IMR-90 (cell line): ENCODE results near the gene SLX9. TPM values are rescaled to one million over a fixed set of nuclear protein-coding genes. Genes with fewer than 3 reads are reported as not detected.

Experiments
- ATAC-seq: fragments of 200-7000 bp; cut with Tn5 transposase; 2 replicates; pipeline ENCODE4 v1.9.1; 2020; ENCODE audit warnings: low read depth, mild to moderate bottlenecking, moderate library complexity
- BruUV-seq: library from RNA; stranded (reverse); fragments of 400-500 nt; replicated peaks from 2 replicates; lab custom pipeline; 2021; lab: Mats Ljungman, UMichigan
- CTCF ChIA-PET: fragments of 300-600 bp; formaldehyde crosslinking; extraction: SDS; loops from one replicate; lab custom pipeline; 2021; ENCODE audit warnings: antibody characterized with exemption; lab: Yijun Ruan, JAX
- POLR2A ChIA-PET: fragments of 300-600 bp; sonication (Branson Sonifier 250); formaldehyde crosslinking; loops from one replicate; lab custom pipeline; 2022; ENCODE audit warnings: antibody characterized with exemption; ENCODE audit not compliant: unreplicated experiment; lab: Charles Lee
- DNase-seq: peaks from one replicate; pipeline ENCODE4 v3.0.0; 2013
- H2AFZ ChIP-seq: replicated peaks from 2 replicates; pipeline ENCODE3; 2013; ENCODE audit warnings: low read length, mild to moderate bottlenecking; ENCODE audit not compliant: poor library complexity
- H2AK5ac ChIP-seq: 2 replicates; pipeline ENCODE4 v1.6.1; 2013; ENCODE audit warnings: low read depth, low read length, inconsistent platforms
- H2AK9ac ChIP-seq: replicated peaks from 2 replicates; pipeline ENCODE3; 2013; ENCODE audit warnings: mild to moderate bottlenecking, low read depth, low read length, moderate library complexity; ENCODE audit not compliant: poor library complexity
- H2BK120ac ChIP-seq: 2 replicates; pipeline ENCODE4 v1.6.1; 2013; ENCODE audit warnings: low read depth, low read length, inconsistent platforms
- H2BK15ac ChIP-seq: 3 replicates; pipeline ENCODE4 v1.6.1; 2013; ENCODE audit warnings: low read depth, low read length, inconsistent platforms
- H2BK20ac ChIP-seq: 2 replicates; pipeline ENCODE4 v1.6.1; 2013; ENCODE audit warnings: low read depth, mild to moderate bottlenecking, inconsistent platforms, low read length, moderate library complexity
- H2BK5ac ChIP-seq: 2 replicates; pipeline ENCODE4 v1.6.1; 2013; ENCODE audit warnings: mild to moderate bottlenecking, low read depth, low read length, inconsistent platforms; ENCODE audit not compliant: poor library complexity, severe bottlenecking
- H3K14ac ChIP-seq: replicated peaks from 2 replicates; pipeline ENCODE4 v1.6.1; 2013; ENCODE audit warnings: low read depth, low read length, inconsistent platforms
- H3K18ac ChIP-seq: 2 replicates; pipeline ENCODE4 v1.6.1; 2013; ENCODE audit warnings: low read depth, low read length, control low read depth
- H3K23ac ChIP-seq: 2 replicates; pipeline ENCODE4 v1.6.1; 2013; ENCODE audit warnings: low read depth, low read length, inconsistent platforms
- H3K27ac ChIP-seq: 2 replicates; pipeline ENCODE4 v1.5.1; 2013; ENCODE audit warnings: mild to moderate bottlenecking, control low read depth, low read length; ENCODE audit not compliant: insufficient read depth
- H3K27me3 ChIP-seq: 2 replicates; pipeline ENCODE4 v1.6.1; 2013; ENCODE audit warnings: low read length; ENCODE audit not compliant: control insufficient read depth, insufficient read depth
- H3K36me3 ChIP-seq: 2 replicates; pipeline ENCODE4 v1.6.1; 2013; ENCODE audit warnings: low read length, mixed read lengths; ENCODE audit not compliant: control insufficient read depth, insufficient read depth
- H3K4ac ChIP-seq: 2 replicates; pipeline ENCODE4 v1.6.1; 2013; ENCODE audit warnings: low read depth, low read length, inconsistent platforms
- H3K4me1 ChIP-seq: 2 replicates; pipeline ENCODE4 v1.6.1; 2013; ENCODE audit warnings: low read length, mixed read lengths; ENCODE audit not compliant: control insufficient read depth, insufficient read depth
- H3K4me2 ChIP-seq: 2 replicates; pipeline ENCODE4 v1.6.1; 2013; ENCODE audit warnings: low read depth, mild to moderate bottlenecking, control low read depth, low read length, moderate library complexity
- H3K4me3 ChIP-seq: 2 replicates; pipeline ENCODE4 v1.5.1; 2013; ENCODE audit warnings: low read depth, mild to moderate bottlenecking, control low read depth, low read length, moderate library complexity; ENCODE audit not compliant: insufficient read depth
- H3K56ac ChIP-seq: 2 replicates; pipeline ENCODE4 v1.6.1; 2013; ENCODE audit warnings: low read length, inconsistent platforms; ENCODE audit not compliant: insufficient read depth; ENCODE audit errors: extremely low read depth
- H3K79me1 ChIP-seq, 2 experiments: 2 replicates each; pipeline ENCODE4 v1.6.1; 2013; ENCODE audit warnings: low read length in 2 of 2, inconsistent platforms in 1 of 2, low read depth in 1 of 2
- H3K9ac ChIP-seq: 2 replicates; pipeline ENCODE4 v1.6.1; 2013; ENCODE audit warnings: low read depth, low read length, control low read depth
- H3K9me1 ChIP-seq: 2 replicates; pipeline ENCODE4 v1.6.1; 2013; ENCODE audit warnings: low read length, inconsistent platforms; ENCODE audit not compliant: insufficient read depth
- H3K9me3 ChIP-seq: 2 replicates; pipeline ENCODE4 v1.6.1; 2013; ENCODE audit warnings: low read length; ENCODE audit not compliant: control insufficient read depth, insufficient read depth
- H4K20me1 ChIP-seq: 2 replicates; pipeline ENCODE4 v1.6.1; 2013; ENCODE audit warnings: low read length, inconsistent platforms; ENCODE audit not compliant: insufficient read depth
- H4K5ac ChIP-seq: 2 replicates; pipeline ENCODE4 v1.6.1; 2013; ENCODE audit warnings: mild to moderate bottlenecking, low read depth, low read length, control low read depth
- H4K8ac ChIP-seq, 2 experiments: 2 replicates each; pipeline ENCODE4 v1.6.1; 2013; ENCODE audit warnings: low read depth in 2 of 2, low read length in 2 of 2, control low read depth in 1 of 2, inconsistent platforms in 1 of 2
- H4K91ac ChIP-seq: 2 replicates; pipeline ENCODE4 v1.6.1; 2013; ENCODE audit warnings: low read depth, low read length, inconsistent platforms; ENCODE audit not compliant: insufficient read depth
- CHD1 ChIP-seq: IDR thresholded peaks from 2 replicates; pipeline ENCODE4 v1.6.1; 2012; ENCODE audit warnings: low read depth, low read length, improper control_type of control experiment
- CTCF ChIP-seq: conservative IDR thresholded peaks from 2 replicates; pipeline ENCODE4 v1.5.1; 2012; ENCODE audit warnings: mild to moderate bottlenecking, low read depth, low read length, improper control_type of control experiment
- POLR2A ChIP-seq: IDR thresholded peaks from 2 replicates; pipeline ENCODE4 v1.6.1; 2012; ENCODE audit warnings: mild to moderate bottlenecking, low read depth, low read length
- RAD21 ChIP-seq: IDR thresholded peaks from 2 replicates; pipeline ENCODE4 v1.6.1; 2012; ENCODE audit warnings: low read length, improper control_type of control experiment
- RCOR1 ChIP-seq: IDR thresholded peaks from 2 replicates; pipeline ENCODE4 v1.6.1; 2012; ENCODE audit warnings: mild to moderate bottlenecking, low read length, improper control_type of control experiment; ENCODE audit not compliant: insufficient replicate concordance
- SMC3 ChIP-seq: fragments of 150-350 bp; IDR thresholded peaks from 2 replicates; pipeline ENCODE4 v1.6.1; 2016; ENCODE audit warnings: low read depth, mild to moderate bottlenecking, antibody characterized with exemption, low read length, moderate library complexity
- WGBS, 2 experiments: methylation state at CpG; one replicate each; pipeline versions ENCODE4 v1.1.5 to v1.1.7; 2013; ENCODE audit warnings: missing lambda C conversion rate in 2 of 2; ENCODE audit not compliant: insufficient read length in 1 of 2; ENCODE audit errors: extremely low coverage in 2 of 2; 5-methylcytosine and 5-hydroxymethylcytosine counted together
- dilution Hi-C: fragments of 300-500 bp; cut with HindIII; formaldehyde crosslinking; loops from one replicate; pipeline ENCODE4 v1.14.3; 2018; ENCODE audit warnings: low sequenced_read_pairs; ENCODE audit not compliant: unreplicated experiment
- in situ Hi-C: fragments of 300-500 bp; cut with MboI; formaldehyde crosslinking; loops from 3 replicates; pipeline ENCODE4 v1.14.3; 2019; ENCODE audit warnings: low sequenced_read_pairs, inconsistent platforms, mixed read lengths
- intact Hi-C: fragments of 100-400 bp; cut with micrococcal nuclease; formaldehyde crosslinking; loops from 2 replicates; pipeline ENCODE4 v1.10.0; 2022
- polyA plus RNA-seq, 3 experiments: library from polyadenylated mRNA; depleted of rRNA; stranded (reverse); fragments of >200 nt; gene quantifications; 2 replicates each; pipeline ENCODE4 v1.2.3, GENCODE V29; 2012; ENCODE audit warnings: low replicate concordance in 1 of 3
- total RNA-seq: library from RNA; depleted of rRNA; stranded (reverse); fragments of >200 nt; gene quantifications from 2 replicates; pipeline ENCODE4 v1.2.3, GENCODE V29; 2012

The SLX9 gene
- total and polyA plus RNA-seq, 2 of the 4 experiments (the other 2 are of a cell fraction) = 10.4 to 21.7 TPM

DNA sequence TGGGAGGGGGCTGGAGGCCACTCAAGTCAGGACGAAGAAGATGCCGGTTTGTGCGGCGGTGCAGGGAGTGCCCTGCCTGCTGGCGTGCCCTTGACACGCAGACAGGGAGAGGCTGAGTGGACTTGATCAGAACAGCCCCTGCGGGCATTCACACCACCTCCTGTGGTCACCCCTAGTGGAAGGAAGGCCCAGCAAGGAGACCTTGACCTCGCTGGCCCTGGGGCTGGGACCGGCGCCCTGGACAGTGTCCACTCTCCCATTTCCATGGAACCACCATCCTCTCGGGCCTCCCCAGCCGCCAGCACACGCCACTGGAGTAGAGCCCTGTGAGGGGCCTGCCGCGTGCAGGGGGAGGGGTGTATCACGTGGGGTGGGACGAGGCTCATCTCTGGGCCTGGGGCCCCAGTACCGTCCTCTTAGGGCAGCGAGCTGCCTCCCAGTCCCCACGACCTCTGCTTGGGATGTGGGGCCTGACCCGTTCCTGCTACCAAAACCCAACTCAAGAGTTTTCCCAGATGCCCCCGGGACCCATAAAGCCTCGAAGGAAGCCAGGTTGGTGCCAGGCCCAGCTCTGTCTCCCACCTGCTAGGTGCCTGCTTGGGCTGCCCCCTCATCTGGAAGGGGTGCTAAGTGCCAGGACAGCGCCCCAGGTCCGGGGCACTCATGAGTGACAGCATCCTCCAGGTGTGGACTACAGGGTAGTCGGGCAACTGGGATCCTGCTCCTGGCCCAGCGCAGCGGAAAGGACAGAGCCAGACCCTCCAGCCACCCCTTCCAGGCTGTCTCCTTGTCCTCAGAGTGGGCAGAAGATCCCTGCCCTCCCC is 62.8 kb downstream of the SLX9 start:
- ATAC-seq (no peak), DNase-seq (no peak)
- H3K4ac ChIP-seq = no peak overlapping the region
- H2BK20ac ChIP-seq = no peak overlapping the region
- no peak overlapping the region for H4K5ac ChIP-seq
- WGBS, 2 experiments = 94% methylated on average over 7 of the region's 28 CpGs; no CpG with 5 or more reads in 1 of the 2 experiments
- no peaks in the 10 kb centered on the region for H3K79me1 ChIP-seq
- intact Hi-C loops = no loop called here
- no peak overlapping the region for H4K91ac ChIP-seq
- ChIA-PET POLR2A (interaction anchor here (0.7 kb wide), 2 partner anchors 10 to 40 kb away, joined by 3 read pairs; no protein-coding TSS in a partner anchor), CTCF (no interaction called here)
- H3K9ac ChIP-seq = no peak overlapping the region
- H3K14ac ChIP-seq = no peak overlapping the region
- H3K27ac ChIP-seq = no peak overlapping the region
- no peak overlapping the region for H2BK120ac ChIP-seq
- H2AK5ac ChIP-seq = peak overlapping the region; percentile 58; the same call in 1 of the 2 replicates
- no peak overlapping the region for H3K56ac ChIP-seq
- peaks cover 3% of the 10 kb centered on the region for H3K4me1 ChIP-seq
- peaks cover 7% of the 10 kb centered on the region; the same call in 1 of the 2 replicates for H3K27me3 ChIP-seq
- no TSS peak for BruUV-seq
- in situ Hi-C loops = no loop called here
- H2BK15ac ChIP-seq = no peak overlapping the region
- H3K23ac ChIP-seq = no peak overlapping the region
- TF ChIP-seq SMC3 (no peak), CTCF (no peak), RAD21 (no peak), CHD1 (no peak), RCOR1 (no peak), POLR2A (no peak)
- H3K18ac ChIP-seq = no peak overlapping the region
- no peak overlapping the region for H3K4me2 ChIP-seq
- H3K9me3 ChIP-seq = peaks cover 18% of the 10 kb centered on the region
- H4K8ac ChIP-seq = no peak overlapping the region
- no peaks in the 10 kb centered on the region; the same call in 1 of the 2 replicates for H4K20me1 ChIP-seq
- dilution Hi-C loops = no loop called here
- no peak overlapping the region for H2BK5ac ChIP-seq
- H3K9me1 ChIP-seq = no peaks in the 10 kb centered on the region
- no peak overlapping the region for H2AK9ac ChIP-seq
- H2AFZ ChIP-seq = peak overlapping the region; percentile 48
- no peaks in the 10 kb centered on the region for H3K36me3 ChIP-seq
- H3K4me3 ChIP-seq = no peak overlapping the region
